ENCODE data around the gene SMARCAD1. TPM values are rescaled to one million over a fixed set of nuclear protein-coding genes. Genes with fewer than 3 reads are reported as not detected.

Gene SMARCAD1
- total RNA-seq, 4 donors from 2014 or later, result 14.2 to 27.7 (median 18.4) TPM

GRCh38 chr4:94276204-94276603 is 68.5 kb downstream of the SMARCAD1 start:
- Histone ChIP-seq H3K4me3 (no peak overlapping the region), H3K9me3 (no peaks in the 10 kb centered on the region), H3K27me3 (no peaks in the 10 kb centered on the region), H3K27ac (no peak overlapping the region), H3K4me1 (no peaks in the 10 kb centered on the region), H3K36me3 (peaks cover 0 to 80% (median 27%) of the 10 kb centered on the region in 4 donors)
- intact Hi-C loops (cut with DNase I; ENCODE audit: low total_unique reads) (no loop called here), in situ Hi-C loops (cut with MboI; ENCODE audit: low pct_ligation_motif_present in 1 of 4, low pct_unique_long_range_greater_than_20kb in 1 of 4, low sequenced_read_pairs in 3 of 4) (no loop called here)
- DNase-seq, result no peak
- TF ChIP-seq CTCF (IDR thresholded peaks at IDR 0.05) (no peak), POLR2AphosphoS5 (IDR thresholded peaks at IDR 0.05) (no peak), EP300 (IDR thresholded peaks at IDR 0.05; ENCODE audit: low read depth) (no peak)
- 91 to 96% methylated on average over 7 of the region's 7 CpGs for WGBS, 2 donors (ENCODE audit: low coverage in 1 of 2)

GRCh38 chr4:94277534-94277933 is 69.9 kb downstream of the SMARCAD1 start:
- H3K4me3 ChIP-seq, result no peak overlapping the region
- peaks cover 0 to 86% (median 32%) of the 10 kb centered on the region in 4 donors for H3K36me3 ChIP-seq
- TF ChIP-seq CTCF (IDR thresholded peaks at IDR 0.05), result no peak
- H3K9me3 ChIP-seq, result no peaks in the 10 kb centered on the region
- H3K4me1 ChIP-seq, result no peaks in the 10 kb centered on the region
- H3K27ac ChIP-seq, result no peak overlapping the region
- DNase-seq, result no peak
- intact Hi-C loops (cut with DNase I; ENCODE audit: low total_unique reads), result no loop called here
- no peaks in the 10 kb centered on the region for H3K27me3 ChIP-seq
- in situ Hi-C loops (cut with MboI; ENCODE audit: low pct_ligation_motif_present in 1 of 4, low pct_unique_long_range_greater_than_20kb in 1 of 4, low sequenced_read_pairs in 3 of 4), result no loop called here
- WGBS, 2 donors (ENCODE audit: low coverage in 1 of 2), result 68 to 80% methylated on average over 3 of the region's 3 CpGs

GRCh38 chr4:94278781-94279180 is 71.1 kb downstream of the SMARCAD1 start:
- intact Hi-C loops (cut with DNase I; ENCODE audit: low total_unique reads), result no loop called here
- Histone ChIP-seq H3K9me3 (no peaks in the 10 kb centered on the region), H3K36me3 (peaks cover 0 to 86% (median 38%) of the 10 kb centered on the region in 4 donors), H3K4me1 (no peaks in the 10 kb centered on the region), H3K4me3 (no peak overlapping the region), H3K27me3 (no peaks in the 10 kb centered on the region), H3K27ac (no peak overlapping the region)
- TF ChIP-seq POLR2A (IDR thresholded peaks at IDR 0.05) (no peak), CTCF (IDR thresholded peaks at IDR 0.05) (no peak), EP300 (IDR thresholded peaks at IDR 0.05; ENCODE audit: low read depth) (no peak), POLR2AphosphoS5 (IDR thresholded peaks at IDR 0.05) (no peak)
- DNase-seq, result no peak
- 96 to 97% methylated on average over 2 of the region's 2 CpGs for WGBS, 2 donors (ENCODE audit: low coverage in 1 of 2)
- in situ Hi-C loops (cut with MboI; ENCODE audit: low pct_ligation_motif_present in 1 of 4, low pct_unique_long_range_greater_than_20kb in 1 of 4, low sequenced_read_pairs in 3 of 4), result no loop called here

- no peak for DNase-seq
- H3K4me1 ChIP-seq, result peaks cover 0 to 3% (median 0%) of the 10 kb centered on the region in 4 donors
- no peaks in the 10 kb centered on the region for H3K9me3 ChIP-seq
- peaks cover 0 to 48% (median 23%) of the 10 kb centered on the region in 4 donors for H3K36me3 ChIP-seq
- in situ Hi-C loops (cut with MboI; ENCODE audit: low pct_ligation_motif_present in 1 of 4, low pct_unique_long_range_greater_than_20kb in 1 of 4, low sequenced_read_pairs in 3 of 4), result no loop called here
- H3K27ac ChIP-seq, result no peak overlapping the region
- intact Hi-C loops (cut with DNase I; ENCODE audit: low total_unique reads), result loop anchor here (5.0 kb wide), 1 partner anchor 288 kb away; no protein-coding TSS in a partner anchor
- no peaks in the 10 kb centered on the region for H3K27me3 ChIP-seq
- WGBS, 2 donors (ENCODE audit: low coverage in 1 of 2), result 66 to 80% methylated on average over 1 of the region's 1 CpG
- no peak overlapping the region for H3K4me3 ChIP-seq
- TF ChIP-seq POLR2AphosphoS5 (IDR thresholded peaks at IDR 0.05) (no peak), EP300 (IDR thresholded peaks at IDR 0.05; ENCODE audit: low read depth) (no peak), POLR2A (IDR thresholded peaks at IDR 0.05) (no peak), CTCF (IDR thresholded peaks at IDR 0.05) (no peak)
Observed at GRCh38 chr4:94284889-94285288, 77.2 kb downstream of the SMARCAD1 start.

Measured in transverse colon (tissue), 4 donors.